ENCODE results near the gene DRD4. TPM values are rescaled to one million over a fixed set of nuclear protein-coding genes. Genes with fewer than 3 reads are reported as not detected.

DRD4 gene
- total and polyA plus RNA-seq, 2 of the 8 experiments (the other 6 are each of a cell fraction or from before 2014, with no cell fraction given), result 3.4 to 4.9 TPM

GRCh38 chr11:587978-588380 lies 49.1 kb upstream of the DRD4 start:
- Histone ChIP-seq H3K27ac (ENCODE audit: low read depth, low read length) (no peak overlapping the region), H3K23ac (ENCODE audit: insufficient read length) (no peak overlapping the region), H3K36me3 (ENCODE audit: control insufficient read depth in 2 of 4, insufficient read depth in 4 of 4, low read length in 3 of 4) (peaks cover 30 to 57% (median 47%) of the 10 kb centered on the region in 4 experiments), H3K4me2 (ENCODE audit: insufficient read depth in 1 of 2, low read depth in 2 of 2, low read length in 2 of 2) (no peak overlapping the region), H3K18ac (ENCODE audit: extremely low read depth, low read length) (no peak overlapping the region), H2BK12ac (ENCODE audit: low read depth, low read length) (no peak overlapping the region), H2BK15ac (ENCODE audit: low read length) (no peak overlapping the region), H4K91ac (replicated peaks; ENCODE audit: insufficient read length, low read length) (no peak overlapping the region), H3K4me1 (replicated peaks in 1 of 4; ENCODE audit: control insufficient read depth in 3 of 4, insufficient read depth in 4 of 4, low read length in 3 of 4) (no peaks in the 10 kb centered on the region), H3K4me3 (ENCODE audit: extremely low read depth in 1 of 4, insufficient read depth in 2 of 4, low read depth in 3 of 4, low read length in 4 of 4) (no peak overlapping the region), H2AFZ (ENCODE audit: low read length) (no peak overlapping the region), H4K8ac (ENCODE audit: extremely low read depth, insufficient read depth, low read length) (no peak overlapping the region), H3K4ac (replicated peaks; ENCODE audit: insufficient read length, low read depth, low read length) (no peak overlapping the region), H4K20me1 (replicated peaks in 1 of 2; ENCODE audit: control insufficient read depth in 1 of 2, insufficient read depth in 2 of 2, low read length in 2 of 2) (peaks cover 19 to 23% of the 10 kb centered on the region in 2 experiments), H2BK20ac (ENCODE audit: low read length) (no peak overlapping the region), H3K9ac (replicated peaks in 1 of 4; ENCODE audit: extremely low read depth in 1 of 4, low read depth in 3 of 4, low read length in 3 of 4) (no peak overlapping the region; a peak in 1 of 7 replicates), H3K9me3 (ENCODE audit: insufficient read depth in 2 of 2, low read depth in 1 of 2, low read length in 1 of 2) (no peaks in the 10 kb centered on the region), H3K14ac (ENCODE audit: insufficient read length) (no peak overlapping the region), H2AK5ac (ENCODE audit: low read depth, low read length) (no peak overlapping the region), H2BK5ac (ENCODE audit: low read depth, low read length) (no peak overlapping the region), H2BK120ac (replicated peaks; ENCODE audit: low read depth, low read length) (no peak overlapping the region), H3K79me1 (ENCODE audit: low read depth, low read length) (peaks cover 8% of the 10 kb centered on the region; the same call in 1 of the 2 replicates), H4K5ac (ENCODE audit: insufficient read length, low read depth, low read length) (no peak overlapping the region), H3K56ac (replicated peaks; ENCODE audit: insufficient read length, low read depth, low read length) (no peak overlapping the region), H3K79me2 (ENCODE audit: control insufficient read depth in 1 of 2, insufficient read depth in 2 of 2, low read length in 2 of 2) (peaks cover 0 to 12% of the 10 kb centered on the region in 2 experiments; a peak in 2 of 4 replicates), H3K23me2 (ENCODE audit: low read depth, low read length) (no peaks in the 10 kb centered on the region), H3K27me3 (replicated peaks in 1 of 4; ENCODE audit: control insufficient read depth in 3 of 4, extremely low read depth in 1 of 4, insufficient read depth in 3 of 4, low read length in 3 of 4) (no peaks in the 10 kb centered on the region)
- no peak for FAIRE-seq
- WGBS, 2 experiments (ENCODE audit: extremely low coverage in 1 of 2, insufficient coverage in 1 of 2, insufficient read length in 1 of 2, insufficient replicate concordance in 2 of 2, low coverage in 1 of 2, low lambda C conversion rate in 2 of 2, missing lambda C conversion rate in 1 of 2), result 94% methylated on average over 6 of the region's 6 CpGs; no CpG with 5 or more reads in 1 of the 2 experiments
- ChIA-PET CTCF (ENCODE audit: partially characterized antibody) (interaction anchor here (0.6 to 1.4 kb wide), 2 partner anchors 68 to 136 kb away, joined by 3 to 5 read pairs; no protein-coding TSS in a partner anchor), POLR2A (ENCODE audit: partially characterized antibody) (interaction anchor here (0.6 to 2.2 kb wide), 2 partner anchors 10 to 17 kb away, joined by 3 to 9 read pairs; no protein-coding TSS in a partner anchor)
- no peak for TF ChIP-seq EGR1 (IDR thresholded peaks at IDR 0.05; ENCODE audit: borderline replicate concordance, low read depth, low read length)
- no peak for TF ChIP-seq JUN (IDR thresholded peaks at IDR 0.05; ENCODE audit: low read depth, low read length)
- no peak for TF ChIP-seq HDAC2 (IDR thresholded peaks at IDR 0.05; ENCODE audit: borderline replicate concordance in 1 of 2, low read depth in 2 of 2, low read length in 2 of 2)
- TF ChIP-seq CTCF (IDR thresholded peaks at IDR 0.05; ENCODE audit: control extremely low read depth in 1 of 3, insufficient read depth in 1 of 3, low read depth in 1 of 3, low read length in 3 of 3), result no peak
- TF ChIP-seq TAF1 (IDR thresholded peaks at IDR 0.05; ENCODE audit: low read depth, low read length), result no peak
- no peak for TF ChIP-seq CBX8 (IDR thresholded peaks at IDR 0.05; ENCODE audit: borderline replicate concordance, low read depth, low read length)
- TF ChIP-seq CHD2 (IDR thresholded peaks at IDR 0.05; ENCODE audit: low read length), result no peak
- DNase-seq (ENCODE audit: low read depth in 1 of 2, low spot score in 2 of 2), result no peak

Data from H1 (cell line).